SU-DHL-6 (cell line): ENCODE results near the gene TP53BP2.

Source experiments
- H2AFZ ChIP-seq: fragments of 200-600 bp; sonication (generic); 2 replicates; pipeline ENCODE4 v1.6.1; 2014; ENCODE audit warnings: low read depth, mild to moderate bottlenecking, moderate library complexity, mixed read lengths, antibody characterized with exemption, low read length; ENCODE audit not compliant: severe bottlenecking
- H3F3A ChIP-seq: fragments of 200-600 bp; shearing (Covaris generic); 2 replicates; pipeline ENCODE4 v1.6.0; 2016; ENCODE audit warnings: antibody characterized with exemption, mild to moderate bottlenecking; ENCODE audit not compliant: insufficient read depth
- H3K27ac ChIP-seq: fragments of 200-600 bp; sonication (generic); 2 replicates; pipeline ENCODE4 v1.5.1; 2016; ENCODE audit warnings: low read depth, mild to moderate bottlenecking, low read length, moderate library complexity, mixed read lengths
- H3K27me3 ChIP-seq: fragments of 200-600 bp; sonication (generic), shearing (Covaris generic); 2 replicates; pipeline ENCODE4 v1.6.0; 2014; ENCODE audit warnings: mild to moderate bottlenecking, low read length
- H3K36me3 ChIP-seq: fragments of 200-600 bp; sonication (generic); 2 replicates; pipeline ENCODE4 v1.6.1; 2014; ENCODE audit warnings: mild to moderate bottlenecking, low read length, mixed read lengths
- H3K4me2 ChIP-seq: fragments of 300-600, 200-600 bp; shearing (Covaris generic), sonication (generic); 2 replicates; pipeline ENCODE4 v1.6.0; 2014; ENCODE audit warnings: low read length, low read depth, mild to moderate bottlenecking; ENCODE audit not compliant: poor library complexity, severe bottlenecking
- H3K4me3 ChIP-seq: fragments of 200-600 bp; sonication (generic); 2 replicates; pipeline ENCODE4 v1.5.1; 2014; ENCODE audit warnings: antibody characterized with exemption, low read length, mild to moderate bottlenecking, mixed read lengths; ENCODE audit not compliant: insufficient read depth, poor library complexity, severe bottlenecking
- H3K79me2 ChIP-seq: fragments of 200-600 bp; sonication (generic); 2 replicates; pipeline ENCODE4 v1.6.1; 2014; ENCODE audit warnings: mild to moderate bottlenecking, low read length, moderate library complexity; ENCODE audit not compliant: insufficient read depth
- H3K9ac ChIP-seq: fragments of 200-600 bp; sonication (generic); 2 replicates; pipeline ENCODE4 v1.7.0; 2014; ENCODE audit warnings: mild to moderate bottlenecking, low read length
- H3K9me2 ChIP-seq: fragments of 200-600 bp; sonication (generic); replicated peaks from 2 replicates; pipeline ENCODE4 v1.6.1; 2014; ENCODE audit warnings: low read length; ENCODE audit not compliant: insufficient read depth
- H3K9me3 ChIP-seq: fragments of 200-600 bp; sonication (generic); 2 replicates; pipeline ENCODE4 v1.6.1; 2014; ENCODE audit warnings: low read length, mixed read lengths; ENCODE audit not compliant: insufficient read depth
- H4K20me1 ChIP-seq: fragments of 200-600 bp; sonication (generic); 2 replicates; pipeline ENCODE4 v1.6.1; 2014; ENCODE audit warnings: low read depth, mild to moderate bottlenecking, antibody characterized with exemption, low read length, moderate library complexity, mixed read lengths
- EZH2phosphoT487 ChIP-seq: fragments of 200-600 bp; sonication (generic), shearing (Covaris generic); conservative IDR thresholded peaks from 2 replicates; pipeline ENCODE4 v1.6.1; 2018; ENCODE audit warnings: mild to moderate bottlenecking, antibody characterized with exemption, low read length, moderate library complexity, mixed read lengths
- TF ChIP-seq, protein P1 (sequence below): fragments of 200-600 bp; sonication (generic); IDR thresholded peaks from one replicate; pipeline ENCODE4 v1.5.1; 2017; ENCODE audit warnings: antibody characterized with exemption, mild to moderate bottlenecking, low read length, moderate library complexity; ENCODE audit not compliant: insufficient read depth, poor library complexity, severe bottlenecking

TP53BP2 gene

GRCh38 chr1:223771814-223772770, 73.7 kb downstream of the TP53BP2 start:
- no peaks in the 10 kb centered on the region for H4K20me1 ChIP-seq
- no peaks in the 10 kb centered on the region for H3K36me3 ChIP-seq
- no peaks in the 10 kb centered on the region for H3K27me3 ChIP-seq
- H3K9me3 ChIP-seq, result no peaks in the 10 kb centered on the region
- H3K9me2 ChIP-seq, result no peaks in the 10 kb centered on the region
- no peaks in the 10 kb centered on the region for H3K79me2 ChIP-seq
- no peak overlapping the region for H3K4me2 ChIP-seq
- no peak overlapping the region for H3K9ac ChIP-seq
- TF ChIP-seq, protein P1, sequence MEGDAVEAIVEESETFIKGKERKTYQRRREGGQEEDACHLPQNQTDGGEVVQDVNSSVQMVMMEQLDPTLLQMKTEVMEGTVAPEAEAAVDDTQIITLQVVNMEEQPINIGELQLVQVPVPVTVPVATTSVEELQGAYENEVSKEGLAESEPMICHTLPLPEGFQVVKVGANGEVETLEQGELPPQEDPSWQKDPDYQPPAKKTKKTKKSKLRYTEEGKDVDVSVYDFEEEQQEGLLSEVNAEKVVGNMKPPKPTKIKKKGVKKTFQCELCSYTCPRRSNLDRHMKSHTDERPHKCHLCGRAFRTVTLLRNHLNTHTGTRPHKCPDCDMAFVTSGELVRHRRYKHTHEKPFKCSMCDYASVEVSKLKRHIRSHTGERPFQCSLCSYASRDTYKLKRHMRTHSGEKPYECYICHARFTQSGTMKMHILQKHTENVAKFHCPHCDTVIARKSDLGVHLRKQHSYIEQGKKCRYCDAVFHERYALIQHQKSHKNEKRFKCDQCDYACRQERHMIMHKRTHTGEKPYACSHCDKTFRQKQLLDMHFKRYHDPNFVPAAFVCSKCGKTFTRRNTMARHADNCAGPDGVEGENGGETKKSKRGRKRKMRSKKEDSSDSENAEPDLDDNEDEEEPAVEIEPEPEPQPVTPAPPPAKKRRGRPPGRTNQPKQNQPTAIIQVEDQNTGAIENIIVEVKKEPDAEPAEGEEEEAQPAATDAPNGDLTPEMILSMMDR, result no peak
- TF ChIP-seq EZH2phosphoT487, result no peak
- no peak overlapping the region for H2AFZ ChIP-seq
- no peaks in the 10 kb centered on the region for H3F3A ChIP-seq
- H3K4me3 ChIP-seq, result no peak overlapping the region
- no peak overlapping the region for H3K27ac ChIP-seq

DNA sequence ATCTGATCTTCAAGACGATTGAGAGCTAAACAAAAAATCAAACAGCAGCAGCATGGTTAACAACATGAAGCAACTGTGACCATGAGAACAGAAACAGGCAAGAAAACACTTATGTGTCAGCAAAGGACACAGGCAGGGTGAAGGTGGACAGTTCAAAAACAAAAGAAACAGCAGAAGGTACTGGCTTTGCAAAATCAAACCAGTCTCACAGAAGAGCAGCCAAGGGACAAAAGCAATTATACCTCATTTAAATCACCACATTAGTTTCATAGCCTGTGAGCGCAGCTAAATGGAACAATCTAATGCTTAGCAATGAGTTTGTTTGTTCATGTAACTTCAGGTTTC, 74.3 kb downstream of the TP53BP2 start:
- no peaks in the 10 kb centered on the region for H3K9me2 ChIP-seq
- H3K9me3 ChIP-seq, result no peaks in the 10 kb centered on the region

GRCh38 chr1:223770621-223771315, 75.0 kb downstream of the TP53BP2 start:
- TF ChIP-seq EZH2phosphoT487, result no peak
- TF ChIP-seq, protein P1, result no peak
- Histone ChIP-seq H3K4me3 (no peak overlapping the region), H3F3A (no peaks in the 10 kb centered on the region), H3K36me3 (no peaks in the 10 kb centered on the region), H3K79me2 (no peaks in the 10 kb centered on the region), H3K27ac (no peak overlapping the region), H3K9ac (no peak overlapping the region), H3K27me3 (no peaks in the 10 kb centered on the region), H3K9me3 (no peaks in the 10 kb centered on the region), H3K9me2 (no peaks in the 10 kb centered on the region), H2AFZ (no peak overlapping the region), H3K4me2 (no peak overlapping the region), H4K20me1 (no peaks in the 10 kb centered on the region)

More for the DNA sequence above, 74.3 kb downstream of the TP53BP2 start:
- Histone ChIP-seq H3K9ac (no peak overlapping the region), H3K4me3 (no peak overlapping the region), H2AFZ (no peak overlapping the region), H3K27ac (no peak overlapping the region), H3K4me2 (no peak overlapping the region), H3K27me3 (no peaks in the 10 kb centered on the region), H3F3A (no peaks in the 10 kb centered on the region), H3K36me3 (no peaks in the 10 kb centered on the region), H3K79me2 (no peaks in the 10 kb centered on the region), H4K20me1 (no peaks in the 10 kb centered on the region)
- TF ChIP-seq, protein P1, result no peak
- no peak for TF ChIP-seq EZH2phosphoT487
